Measurements from ENCODE around the gene FAM13A. TPM values are rescaled to one million over a fixed set of nuclear protein-coding genes. Genes with fewer than 3 reads are reported as not detected.

Gene FAM13A
- total RNA-seq, 1 donor from 2014 or later, result 51.2 TPM

DNA sequence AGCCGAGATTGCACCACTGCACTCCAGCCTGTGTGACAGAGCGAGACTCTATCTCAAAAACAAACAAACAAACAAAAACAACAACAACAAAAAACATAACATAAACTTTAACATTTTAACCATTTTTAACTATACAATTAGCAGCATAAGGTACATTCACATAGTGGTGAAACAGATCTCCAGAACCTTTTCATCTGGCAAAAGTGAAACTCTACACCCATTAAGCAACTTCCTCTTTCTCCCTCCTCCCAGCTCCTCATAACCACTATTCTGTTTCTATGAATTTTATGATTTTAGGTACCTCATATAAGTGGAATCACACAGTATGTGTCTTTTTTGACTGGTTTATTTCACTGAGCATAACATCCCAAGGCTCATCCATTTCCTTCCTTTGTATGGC is 103.6 kb downstream of the FAM13A start:
- H3K27ac Mint-ChIP-seq (ENCODE audit: unreplicated experiment), result no peak overlapping the region
- no peak for DNase-seq

GRCh38 chr4:88952081-88952480 is 104.9 kb downstream of the FAM13A start:
- TF ChIP-seq CTCF (IDR thresholded peaks at IDR 0.05; ENCODE audit: partially characterized antibody, unreplicated experiment), result no peak
- H3K4me3 Mint-ChIP-seq (ENCODE audit: unreplicated experiment), result no peak overlapping the region
- no peak for DNase-seq
- H3K36me3 Mint-ChIP-seq (ENCODE audit: unreplicated experiment), result no peaks in the 10 kb centered on the region
- no peaks in the 10 kb centered on the region for H3K27me3 Mint-ChIP-seq (ENCODE audit: unreplicated experiment)
- no peaks in the 10 kb centered on the region for H3K9me3 Mint-ChIP-seq (ENCODE audit: unreplicated experiment)
- no peaks in the 10 kb centered on the region for H3K4me1 Mint-ChIP-seq (ENCODE audit: low read depth, unreplicated experiment)
- H3K27ac Mint-ChIP-seq (ENCODE audit: unreplicated experiment), result no peak overlapping the region

More for the DNA sequence above, 103.6 kb downstream of the FAM13A start:
- Mint-ChIP-seq H3K9me3 (ENCODE audit: unreplicated experiment) (peaks cover 2% of the 10 kb centered on the region), H3K4me1 (ENCODE audit: low read depth, unreplicated experiment) (no peaks in the 10 kb centered on the region), H3K36me3 (ENCODE audit: unreplicated experiment) (peaks cover 6% of the 10 kb centered on the region), H3K4me3 (ENCODE audit: unreplicated experiment) (no peak overlapping the region), H3K27me3 (ENCODE audit: unreplicated experiment) (no peaks in the 10 kb centered on the region)
- no peak for TF ChIP-seq CTCF (IDR thresholded peaks at IDR 0.05; ENCODE audit: partially characterized antibody, unreplicated experiment)

DNA sequence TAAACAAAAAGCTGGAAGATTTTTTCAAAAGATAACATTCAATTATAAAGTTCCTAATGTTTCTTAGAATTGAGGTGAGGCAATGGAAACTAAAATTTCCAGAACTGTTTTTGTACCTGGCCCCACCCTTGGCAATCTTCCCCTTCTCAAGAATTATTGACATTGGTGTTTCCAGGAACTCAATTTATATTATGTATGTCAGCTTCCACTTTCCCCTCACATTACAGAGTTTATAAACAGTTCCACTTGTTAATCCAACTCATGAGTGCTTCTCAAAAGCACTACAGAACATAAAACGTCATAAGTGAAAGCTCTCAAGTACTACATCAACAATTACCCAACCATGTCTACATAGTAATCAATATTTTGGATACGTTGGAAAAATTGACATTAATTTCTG is 107.4 kb downstream of the FAM13A start:
- Mint-ChIP-seq H3K9me3 (ENCODE audit: unreplicated experiment) (no peaks in the 10 kb centered on the region), H3K27me3 (ENCODE audit: unreplicated experiment) (no peaks in the 10 kb centered on the region), H3K4me3 (ENCODE audit: unreplicated experiment) (no peak overlapping the region), H3K36me3 (ENCODE audit: unreplicated experiment) (no peaks in the 10 kb centered on the region), H3K4me1 (ENCODE audit: low read depth, unreplicated experiment) (no peaks in the 10 kb centered on the region), H3K27ac (ENCODE audit: unreplicated experiment) (no peak overlapping the region)
- no peak for DNase-seq
- no peak for TF ChIP-seq CTCF (IDR thresholded peaks at IDR 0.05; ENCODE audit: partially characterized antibody, unreplicated experiment)

GRCh38 chr4:88940506-88940905 is 116.5 kb downstream of the FAM13A start:
- H3K36me3 Mint-ChIP-seq (ENCODE audit: unreplicated experiment), result no peaks in the 10 kb centered on the region
- H3K27ac Mint-ChIP-seq (ENCODE audit: unreplicated experiment), result no peak overlapping the region
- H3K27me3 Mint-ChIP-seq (ENCODE audit: unreplicated experiment), result no peaks in the 10 kb centered on the region
- no peaks in the 10 kb centered on the region for H3K9me3 Mint-ChIP-seq (ENCODE audit: unreplicated experiment)
- no peak for DNase-seq
- H3K4me3 Mint-ChIP-seq (ENCODE audit: unreplicated experiment), result no peak overlapping the region
- H3K4me1 Mint-ChIP-seq (ENCODE audit: low read depth, unreplicated experiment), result no peaks in the 10 kb centered on the region
- TF ChIP-seq CTCF (IDR thresholded peaks at IDR 0.05; ENCODE audit: partially characterized antibody, unreplicated experiment), result no peak

DNA sequence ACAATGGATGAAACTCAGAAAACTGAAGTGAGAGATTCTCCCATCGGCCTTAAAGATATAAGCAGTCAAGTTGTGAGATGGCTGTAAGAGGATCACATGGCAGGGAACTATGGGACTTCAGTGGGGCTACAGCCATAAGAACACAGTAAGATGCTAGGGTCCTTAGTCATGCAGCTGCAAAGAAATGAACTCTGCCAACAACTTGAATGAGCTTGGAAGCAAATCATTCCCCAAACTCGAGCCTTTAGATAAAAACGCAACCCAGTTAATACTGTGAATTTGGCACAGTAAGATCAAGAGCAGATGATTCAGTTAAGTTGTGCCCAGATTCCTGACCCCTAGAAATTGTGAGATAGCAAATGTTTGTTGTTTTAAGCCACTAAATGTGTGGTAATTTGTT is 117.3 kb downstream of the FAM13A start:
- no peak for DNase-seq
- Mint-ChIP-seq H3K4me3 (ENCODE audit: unreplicated experiment) (no peak overlapping the region), H3K4me1 (ENCODE audit: low read depth, unreplicated experiment) (no peaks in the 10 kb centered on the region), H3K27me3 (ENCODE audit: unreplicated experiment) (no peaks in the 10 kb centered on the region), H3K27ac (ENCODE audit: unreplicated experiment) (no peak overlapping the region), H3K9me3 (ENCODE audit: unreplicated experiment) (no peaks in the 10 kb centered on the region), H3K36me3 (ENCODE audit: unreplicated experiment) (no peaks in the 10 kb centered on the region)
- no peak for TF ChIP-seq CTCF (IDR thresholded peaks at IDR 0.05; ENCODE audit: partially characterized antibody, unreplicated experiment)
